ENCODE measurements around the gene RGS7. TPM values are rescaled to one million over a fixed set of nuclear protein-coding genes. Genes with fewer than 3 reads are reported as not detected.
A peak's percentile ranks its signal among the peaks of the same experiment; 100 is the strongest.

Gene RGS7
- total RNA-seq, 1 donor, result 0.36 TPM

DNA sequence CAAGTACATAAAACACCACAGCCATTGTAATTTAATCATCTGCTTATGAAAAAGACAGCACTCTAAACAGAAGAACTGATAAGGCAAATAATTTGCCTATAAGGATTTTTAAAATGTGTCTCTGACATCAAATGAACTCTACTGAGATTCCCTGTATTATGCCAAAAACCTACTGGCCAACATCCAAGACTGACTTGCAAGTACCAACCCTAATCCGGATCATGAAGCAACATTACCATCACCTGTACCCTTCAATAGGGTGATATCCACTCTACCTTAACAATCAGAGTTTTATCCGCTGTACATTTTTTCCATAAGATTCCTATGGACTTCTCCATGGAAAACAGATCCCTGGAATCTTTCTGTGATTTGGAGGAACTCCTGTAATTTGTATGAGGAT is 4.6 kb downstream of the RGS7 start:
- H3K9me3 ChIP-seq (ENCODE audit: low read depth, low read length), result no peaks in the 10 kb centered on the region
- no peak overlapping the region for H3K27ac ChIP-seq (ENCODE audit: low read depth, low read length)
- H3K4me2 ChIP-seq (ENCODE audit: insufficient read depth, low read length), result no peak overlapping the region
- no peak for DNase-seq (ENCODE audit: insufficient read length, low spot score, missing footprints)
- H2AFZ ChIP-seq (ENCODE audit: low read length), result no peak overlapping the region
- TF ChIP-seq, protein P1, sequence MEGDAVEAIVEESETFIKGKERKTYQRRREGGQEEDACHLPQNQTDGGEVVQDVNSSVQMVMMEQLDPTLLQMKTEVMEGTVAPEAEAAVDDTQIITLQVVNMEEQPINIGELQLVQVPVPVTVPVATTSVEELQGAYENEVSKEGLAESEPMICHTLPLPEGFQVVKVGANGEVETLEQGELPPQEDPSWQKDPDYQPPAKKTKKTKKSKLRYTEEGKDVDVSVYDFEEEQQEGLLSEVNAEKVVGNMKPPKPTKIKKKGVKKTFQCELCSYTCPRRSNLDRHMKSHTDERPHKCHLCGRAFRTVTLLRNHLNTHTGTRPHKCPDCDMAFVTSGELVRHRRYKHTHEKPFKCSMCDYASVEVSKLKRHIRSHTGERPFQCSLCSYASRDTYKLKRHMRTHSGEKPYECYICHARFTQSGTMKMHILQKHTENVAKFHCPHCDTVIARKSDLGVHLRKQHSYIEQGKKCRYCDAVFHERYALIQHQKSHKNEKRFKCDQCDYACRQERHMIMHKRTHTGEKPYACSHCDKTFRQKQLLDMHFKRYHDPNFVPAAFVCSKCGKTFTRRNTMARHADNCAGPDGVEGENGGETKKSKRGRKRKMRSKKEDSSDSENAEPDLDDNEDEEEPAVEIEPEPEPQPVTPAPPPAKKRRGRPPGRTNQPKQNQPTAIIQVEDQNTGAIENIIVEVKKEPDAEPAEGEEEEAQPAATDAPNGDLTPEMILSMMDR (IDR thresholded peaks at IDR 0.05; ENCODE audit: extremely low read depth, low read depth, low read length), result no peak
- H3K79me2 ChIP-seq (ENCODE audit: insufficient read depth, low read length), result no peaks in the 10 kb centered on the region
- no peaks in the 10 kb centered on the region for H3K27me3 ChIP-seq (ENCODE audit: insufficient read depth, low read length)
- H4K20me1 ChIP-seq (ENCODE audit: insufficient read depth, low read length), result no peaks in the 10 kb centered on the region
- H3K4me1 ChIP-seq (ENCODE audit: insufficient read depth, low read length), result peaks cover 3% of the 10 kb centered on the region
- no peak overlapping the region for H3K4me3 ChIP-seq (ENCODE audit: insufficient read depth, low read length)
- no peaks in the 10 kb centered on the region for H3K36me3 ChIP-seq (ENCODE audit: insufficient read depth, low read length)

DNA sequence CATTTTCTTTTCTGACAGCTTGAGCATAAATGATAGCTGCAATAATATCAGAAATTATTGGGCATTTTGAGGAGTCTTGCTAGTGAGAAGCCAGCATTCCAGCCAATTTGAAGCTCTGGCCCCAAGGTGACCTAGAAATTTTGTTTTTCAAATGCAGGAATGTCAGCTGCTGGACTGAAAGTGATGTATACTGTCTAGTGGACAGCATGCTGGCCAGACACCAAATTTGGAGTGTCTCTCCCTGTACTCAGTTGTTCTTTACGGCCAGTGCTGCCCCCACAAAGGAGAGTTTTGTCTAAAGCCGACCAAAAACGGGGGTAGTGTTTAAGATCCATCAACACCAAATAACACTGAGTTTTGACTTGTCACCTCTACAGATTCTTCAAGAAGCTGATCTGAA is 5.2 kb downstream of the RGS7 start:
- Histone ChIP-seq H3K4me1 (ENCODE audit: insufficient read depth, low read length) (peaks cover 3% of the 10 kb centered on the region), H3K4me3 (ENCODE audit: insufficient read depth, low read length) (no peak overlapping the region), H3K79me2 (ENCODE audit: insufficient read depth, low read length) (no peaks in the 10 kb centered on the region), H3K4me2 (ENCODE audit: insufficient read depth, low read length) (no peak overlapping the region), H4K20me1 (ENCODE audit: insufficient read depth, low read length) (no peaks in the 10 kb centered on the region), H2AFZ (ENCODE audit: low read length) (no peak overlapping the region), H3K9me3 (ENCODE audit: low read depth, low read length) (no peaks in the 10 kb centered on the region), H3K27ac (ENCODE audit: low read depth, low read length) (no peak overlapping the region), H3K36me3 (ENCODE audit: insufficient read depth, low read length) (no peaks in the 10 kb centered on the region), H3K27me3 (ENCODE audit: insufficient read depth, low read length) (no peaks in the 10 kb centered on the region)
- TF ChIP-seq, protein P1 (IDR thresholded peaks at IDR 0.05; ENCODE audit: extremely low read depth, low read depth, low read length), result no peak
- DNase-seq (ENCODE audit: insufficient read length, low spot score, missing footprints), result no peak

DNA sequence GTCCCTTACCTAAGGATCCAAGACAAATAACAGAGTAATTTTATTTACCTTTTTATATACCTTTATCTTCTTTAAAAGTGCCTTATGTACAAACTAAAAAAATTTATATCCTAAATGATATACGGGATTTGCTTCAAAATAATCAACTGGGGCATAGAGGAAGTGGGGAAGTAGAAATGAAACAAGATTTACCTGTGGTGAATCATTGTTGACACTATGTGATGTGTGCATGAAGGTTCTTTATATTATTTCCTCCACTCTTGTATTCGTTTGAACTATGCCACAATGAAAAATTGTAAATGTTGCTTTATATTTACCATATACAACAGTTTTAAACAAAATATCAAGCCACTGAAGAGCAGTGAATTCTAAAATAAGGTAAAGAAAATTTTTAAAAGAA is 13.0 kb downstream of the RGS7 start:
- no peaks in the 10 kb centered on the region for H3K9me3 ChIP-seq (ENCODE audit: low read depth, low read length)
- no peak overlapping the region for H2AFZ ChIP-seq (ENCODE audit: low read length)
- H3K27me3 ChIP-seq (ENCODE audit: insufficient read depth, low read length), result no peaks in the 10 kb centered on the region
- TF ChIP-seq, protein P1 (IDR thresholded peaks at IDR 0.05; ENCODE audit: extremely low read depth, low read depth, low read length), result no peak
- H4K20me1 ChIP-seq (ENCODE audit: insufficient read depth, low read length), result no peaks in the 10 kb centered on the region
- DNase-seq (ENCODE audit: insufficient read length, low spot score, missing footprints), result no peak
- no peaks in the 10 kb centered on the region for H3K79me2 ChIP-seq (ENCODE audit: insufficient read depth, low read length)
- H3K36me3 ChIP-seq (ENCODE audit: insufficient read depth, low read length), result no peaks in the 10 kb centered on the region
- no peak overlapping the region for H3K27ac ChIP-seq (ENCODE audit: low read depth, low read length)
- no peaks in the 10 kb centered on the region for H3K4me1 ChIP-seq (ENCODE audit: insufficient read depth, low read length)
- no peak overlapping the region for H3K4me3 ChIP-seq (ENCODE audit: insufficient read depth, low read length)
- no peak overlapping the region for H3K4me2 ChIP-seq (ENCODE audit: insufficient read depth, low read length)

DNA sequence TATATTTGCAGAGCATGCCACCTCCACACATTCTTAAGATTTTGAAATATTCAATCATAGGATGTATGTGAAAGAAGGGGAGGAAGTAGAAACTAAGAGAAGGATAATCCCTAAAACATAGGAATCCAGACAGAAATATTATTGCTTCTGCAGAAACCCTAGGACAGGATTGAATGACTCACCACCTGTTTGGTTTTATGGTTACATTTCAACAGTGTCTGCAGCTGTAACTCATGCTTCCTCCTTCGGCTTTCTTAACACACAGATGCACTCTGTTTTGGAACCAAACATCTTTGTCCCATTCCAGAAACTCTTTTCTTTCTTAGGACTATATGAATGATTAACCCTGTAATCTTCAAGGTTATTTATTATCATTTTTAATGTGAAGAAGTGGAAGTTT is 20.7 kb downstream of the RGS7 start:
- TF ChIP-seq, protein P1 (IDR thresholded peaks at IDR 0.05; ENCODE audit: extremely low read depth, low read depth, low read length), result no peak
- Histone ChIP-seq H3K4me1 (ENCODE audit: insufficient read depth, low read length) (no peaks in the 10 kb centered on the region), H2AFZ (ENCODE audit: low read length) (no peak overlapping the region), H3K36me3 (ENCODE audit: insufficient read depth, low read length) (no peaks in the 10 kb centered on the region), H3K9me3 (ENCODE audit: low read depth, low read length) (no peaks in the 10 kb centered on the region), H3K4me3 (ENCODE audit: insufficient read depth, low read length) (no peak overlapping the region), H3K79me2 (ENCODE audit: insufficient read depth, low read length) (no peaks in the 10 kb centered on the region), H3K4me2 (ENCODE audit: insufficient read depth, low read length) (no peak overlapping the region), H4K20me1 (ENCODE audit: insufficient read depth, low read length) (no peaks in the 10 kb centered on the region), H3K27me3 (ENCODE audit: insufficient read depth, low read length) (no peaks in the 10 kb centered on the region), H3K27ac (ENCODE audit: low read depth, low read length) (no peak overlapping the region)
- DNase-seq (ENCODE audit: insufficient read length, low spot score, missing footprints), result peak; percentile 62

Measured in osteoblast (primary cell).